H9 (cell line): Measurements from ENCODE around the gene OTOS. TPM values are rescaled to one million over a fixed set of nuclear protein-coding genes. Genes with fewer than 3 reads are reported as not detected.

ENCODE experiments used
- DNase-seq: peaks from one replicate; pipeline ENCODE4 v3.0.0-alpha.2; 2017
- H2AFZ ChIP-seq: one replicate; pipeline ENCODE4 v1.6.1; 2013; ENCODE audit warnings: mild to moderate bottlenecking, low read length, control low read depth, moderate library complexity
- H2AK5ac ChIP-seq: 2 replicates; pipeline ENCODE4 v1.6.1; 2013; ENCODE audit warnings: low read length, control low read depth, mixed read lengths; ENCODE audit not compliant: insufficient read length
- H2BK120ac ChIP-seq: one replicate; pipeline ENCODE4 v1.6.1; 2013; ENCODE audit warnings: low read depth, mild to moderate bottlenecking, low read length, control low read depth, inconsistent platforms; ENCODE audit not compliant: poor library complexity, severe bottlenecking
- H2BK12ac ChIP-seq: 2 replicates; pipeline ENCODE4 v1.6.1; 2013; ENCODE audit warnings: low read length, control low read depth, mixed read lengths, low read depth; ENCODE audit not compliant: insufficient read length
- H2BK15ac ChIP-seq: 2 replicates; pipeline ENCODE4 v1.6.1; 2013; ENCODE audit warnings: low read depth, low read length, control low read depth
- H2BK20ac ChIP-seq: one replicate; pipeline ENCODE4 v1.6.1; 2013; ENCODE audit warnings: low read depth, mild to moderate bottlenecking, low read length, control low read depth, inconsistent platforms; ENCODE audit not compliant: poor library complexity, severe bottlenecking
- H2BK5ac ChIP-seq: 2 replicates; pipeline ENCODE4 v1.6.1; 2013; ENCODE audit warnings: low read length, control low read depth, mixed read lengths; ENCODE audit not compliant: insufficient read length
- H3K14ac ChIP-seq: 2 replicates; pipeline ENCODE4 v1.6.1; 2013; ENCODE audit warnings: low read length, control low read depth; ENCODE audit not compliant: insufficient read depth
- H3K18ac ChIP-seq: 2 replicates; pipeline ENCODE4 v1.6.1; 2013; ENCODE audit warnings: low read depth, mild to moderate bottlenecking, mixed read lengths, low read length, control low read depth; ENCODE audit not compliant: insufficient read length
- H3K23ac ChIP-seq: 2 replicates; pipeline ENCODE4 v1.6.1; 2013; ENCODE audit warnings: low read length, control low read depth, mixed read lengths, low read depth; ENCODE audit not compliant: insufficient read length
- H3K23me2 ChIP-seq: 2 replicates; pipeline ENCODE4 v1.6.1; 2013; ENCODE audit warnings: low read depth, mild to moderate bottlenecking, mixed read lengths, low read length, control low read depth; ENCODE audit not compliant: insufficient read length, poor library complexity, severe bottlenecking
- H3K27ac ChIP-seq: 2 replicates; pipeline ENCODE4 v1.5.1; 2013; ENCODE audit warnings: low read length, control low read depth, mixed read lengths, low read depth; ENCODE audit not compliant: insufficient read length
- H3K27me3 ChIP-seq: 2 replicates; pipeline ENCODE4 v1.6.1; 2013; ENCODE audit warnings: low read length, control low read depth, inconsistent platforms; ENCODE audit not compliant: insufficient read depth
- H3K4ac ChIP-seq: 2 replicates; pipeline ENCODE4 v1.6.1; 2013; ENCODE audit warnings: low read depth, mild to moderate bottlenecking, control low read depth, inconsistent platforms, low read length, moderate library complexity
- H3K4me1 ChIP-seq: 2 replicates; pipeline ENCODE4 v1.6.1; 2013; ENCODE audit warnings: low read length, control low read depth, inconsistent platforms; ENCODE audit not compliant: insufficient read depth
- H3K4me2 ChIP-seq: 2 replicates; pipeline ENCODE4 v1.6.1; 2013; ENCODE audit warnings: low read length, control low read depth, mixed read lengths; ENCODE audit not compliant: insufficient read length, insufficient read depth
- H3K56ac ChIP-seq: 2 replicates; pipeline ENCODE4 v1.6.1; 2013; ENCODE audit warnings: low read depth, mild to moderate bottlenecking, mixed read lengths, low read length, control low read depth; ENCODE audit not compliant: insufficient read length
- H3K79me1 ChIP-seq: 2 replicates; pipeline ENCODE4 v1.6.1; 2013; ENCODE audit warnings: low read depth, mild to moderate bottlenecking, moderate library complexity, low read length, control low read depth, inconsistent platforms; ENCODE audit not compliant: insufficient read depth, poor library complexity, severe bottlenecking
- H3K79me2 ChIP-seq: 2 replicates; pipeline ENCODE4 v1.6.1; 2013; ENCODE audit warnings: low read length, control low read depth, inconsistent platforms; ENCODE audit not compliant: insufficient read depth
- H3K9ac ChIP-seq: 2 replicates; pipeline ENCODE4 v1.6.1; 2013; ENCODE audit warnings: low read length, control low read depth, mixed read lengths; ENCODE audit not compliant: insufficient read length; ENCODE audit errors: extremely low read depth
- H3K9me3 ChIP-seq: one replicate; pipeline ENCODE4 v1.6.1; 2013; ENCODE audit warnings: low read depth, low read length, inconsistent platforms; ENCODE audit not compliant: control insufficient read depth
- H3T11ph ChIP-seq: one replicate; pipeline ENCODE4 v1.6.1; 2013; ENCODE audit warnings: mild to moderate bottlenecking, low read length, control low read depth, inconsistent platforms
- H4K20me1 ChIP-seq: one replicate; pipeline ENCODE4 v1.6.1; 2013; ENCODE audit not compliant: control insufficient read depth, insufficient read length, insufficient read depth
- H4K5ac ChIP-seq: 2 replicates; pipeline ENCODE4 v1.6.1; 2013; ENCODE audit warnings: low read depth, mild to moderate bottlenecking, mixed read lengths, low read length, control low read depth; ENCODE audit not compliant: insufficient read length
- H4K8ac ChIP-seq: replicated peaks from 2 replicates; pipeline ENCODE4 v1.6.1; 2013; ENCODE audit warnings: low read length, control low read depth, mixed read lengths, low read depth; ENCODE audit not compliant: insufficient read length
- H4K91ac ChIP-seq: 2 replicates; pipeline ENCODE4 v1.6.1; 2013; ENCODE audit warnings: low read depth, mild to moderate bottlenecking, moderate library complexity, mixed read lengths, low read length, control low read depth; ENCODE audit not compliant: insufficient read length
- H3K27ac Mint-ChIP-seq, 3 experiments: 2 replicates in 2 of 3; 3 replicates in 1 of 3; pipeline ENCODE4 v1.8.0; 2020 to 2021; ENCODE audit warnings: mixed read lengths in 3 of 3, mild to moderate bottlenecking in 1 of 3, moderate library complexity in 1 of 3
- H3K27me3 Mint-ChIP-seq: 2 replicates; pipeline ENCODE4 v1.8.0; 2021; ENCODE audit warnings: low read depth, mild to moderate bottlenecking, moderate library complexity, mixed read lengths
- H3K36me3 Mint-ChIP-seq, 3 experiments: 2 replicates in 2 of 3; 3 replicates in 1 of 3; pipeline ENCODE4 v1.8.0; 2020 to 2021; ENCODE audit warnings: low read depth in 3 of 3, mixed read lengths in 3 of 3; ENCODE audit not compliant: insufficient read depth in 1 of 3
- H3K4me1 Mint-ChIP-seq, 2 experiments: 2 replicates each; pipeline ENCODE4 v1.8.0; 2020; ENCODE audit warnings: mixed read lengths in 2 of 2
- H3K4me3 Mint-ChIP-seq, 2 experiments: 2 replicates in 1 of 2; 3 replicates in 1 of 2; pipeline ENCODE4 v1.8.0; 2020 to 2021; ENCODE audit warnings: mild to moderate bottlenecking in 2 of 2, mixed read lengths in 2 of 2, moderate library complexity in 1 of 2
- H3K9me3 Mint-ChIP-seq, 2 experiments: 2 replicates in 1 of 2; 3 replicates in 1 of 2; pipeline ENCODE4 v1.8.0; 2020; ENCODE audit warnings: mild to moderate bottlenecking in 2 of 2, mixed read lengths in 2 of 2, moderate library complexity in 1 of 2
- WGBS: extraction: QIAGEN DNeasy Blood & Tissue Kit; methylation state at CpG from one replicate; pipeline ENCODE4 v1.1.7; 2013; ENCODE audit warnings: missing lambda C conversion rate, low lambda C conversion rate, mixed read lengths; ENCODE audit not compliant: insufficient read length; ENCODE audit errors: extremely low coverage; 5-methylcytosine and 5-hydroxymethylcytosine counted together
- total RNA-seq: library from RNA; stranded (reverse); gene quantifications from 2 replicates; pipeline ENCODE4 v1.2.1, GENCODE V29; 2021
- TF ChIP-seq, protein P1 (sequence below): fragments of 200-600 bp; sonication (generic); conservative IDR thresholded peaks from 3 replicates; pipeline ENCODE4 v1.8.0; 2021; ENCODE audit warnings: antibody characterized with exemption, mild to moderate bottlenecking

OTOS gene
- total RNA-seq, 1 experiment from 2014 or later, result not detected

DNA sequence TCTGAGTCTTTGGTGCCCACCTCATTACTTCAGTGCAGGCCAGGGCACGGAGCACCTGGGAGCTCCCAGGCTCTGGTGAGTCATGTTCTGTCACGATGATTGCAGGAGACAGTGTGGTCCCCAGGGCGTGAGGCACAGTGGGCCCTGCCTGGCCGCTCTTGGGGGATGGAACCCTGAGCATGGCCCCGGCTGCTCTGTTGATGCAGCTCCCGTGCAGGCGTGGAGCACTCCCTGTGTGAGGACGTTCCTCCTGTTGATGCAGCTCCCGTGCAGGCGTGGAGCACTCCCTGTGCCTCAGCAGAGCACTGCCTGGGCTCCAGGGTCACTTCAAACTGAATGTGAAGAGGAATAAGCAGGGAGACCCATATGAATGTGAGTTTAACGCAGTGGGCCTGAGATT lies 34.5 kb downstream of the OTOS start:
- Mint-ChIP-seq H3K27ac (peak overlapping the region in 1 of 3 experiments; percentile 27; a peak in 1 of 7 replicates), H3K9me3 (peaks cover 3 to 9% of the 10 kb centered on the region in 2 experiments; a peak in 3 of 5 replicates), H3K4me1 (no peaks in the 10 kb centered on the region; a peak in 1 of 4 replicates), H3K4me3 (no peak overlapping the region), H3K27me3 (peaks cover 13% of the 10 kb centered on the region), H3K36me3 (peaks cover 0 to 6% (median 0%) of the 10 kb centered on the region in 3 experiments; a peak in 2 of 7 replicates)
- Histone ChIP-seq H3K79me2 (no peaks in the 10 kb centered on the region), H2BK20ac (no peak overlapping the region), H3K14ac (no peak overlapping the region; the same call in 1 of the 2 replicates), H2AK5ac (no peak overlapping the region), H2BK15ac (no peak overlapping the region), H3K79me1 (no peaks in the 10 kb centered on the region), H2BK12ac (no peak overlapping the region), H3K4me1 (no peaks in the 10 kb centered on the region), H3K56ac (no peak overlapping the region), H3K27ac (no peak overlapping the region), H2BK120ac (no peak overlapping the region), H3T11ph (no peak overlapping the region), H3K23ac (no peak overlapping the region), H3K18ac (no peak overlapping the region), H3K9ac (no peak overlapping the region), H2BK5ac (no peak overlapping the region), H4K91ac (no peak overlapping the region), H3K23me2 (no peaks in the 10 kb centered on the region), H3K4ac (no peak overlapping the region), H2AFZ (no peak overlapping the region), H3K9me3 (no peaks in the 10 kb centered on the region), H4K5ac (no peak overlapping the region), H4K20me1 (no peaks in the 10 kb centered on the region), H3K27me3 (no peaks in the 10 kb centered on the region), H4K8ac (no peak overlapping the region), H3K4me2 (no peak overlapping the region)
- no CpG with 5 or more reads among the region's 11 CpGs for WGBS
- DNase-seq, result no peak
- TF ChIP-seq, protein P1, sequence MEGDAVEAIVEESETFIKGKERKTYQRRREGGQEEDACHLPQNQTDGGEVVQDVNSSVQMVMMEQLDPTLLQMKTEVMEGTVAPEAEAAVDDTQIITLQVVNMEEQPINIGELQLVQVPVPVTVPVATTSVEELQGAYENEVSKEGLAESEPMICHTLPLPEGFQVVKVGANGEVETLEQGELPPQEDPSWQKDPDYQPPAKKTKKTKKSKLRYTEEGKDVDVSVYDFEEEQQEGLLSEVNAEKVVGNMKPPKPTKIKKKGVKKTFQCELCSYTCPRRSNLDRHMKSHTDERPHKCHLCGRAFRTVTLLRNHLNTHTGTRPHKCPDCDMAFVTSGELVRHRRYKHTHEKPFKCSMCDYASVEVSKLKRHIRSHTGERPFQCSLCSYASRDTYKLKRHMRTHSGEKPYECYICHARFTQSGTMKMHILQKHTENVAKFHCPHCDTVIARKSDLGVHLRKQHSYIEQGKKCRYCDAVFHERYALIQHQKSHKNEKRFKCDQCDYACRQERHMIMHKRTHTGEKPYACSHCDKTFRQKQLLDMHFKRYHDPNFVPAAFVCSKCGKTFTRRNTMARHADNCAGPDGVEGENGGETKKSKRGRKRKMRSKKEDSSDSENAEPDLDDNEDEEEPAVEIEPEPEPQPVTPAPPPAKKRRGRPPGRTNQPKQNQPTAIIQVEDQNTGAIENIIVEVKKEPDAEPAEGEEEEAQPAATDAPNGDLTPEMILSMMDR, result no peak
